GM12878 (cell line): ENCODE measurements around the gene NDUFC1. TPM values are rescaled to one million over a fixed set of nuclear protein-coding genes. Genes with fewer than 3 reads are reported as not detected.

Source experiments
- ATAC-seq: fragments of 200-7000 bp; cut with Tn5 transposase; 3 replicates; pipeline ENCODE4 v1.9.1; 2020; ENCODE audit warnings: mild to moderate bottlenecking, moderate library complexity
- BruUV-seq: library from RNA; stranded (reverse); fragments of 400-500 nt; replicated peaks from 2 replicates; lab custom pipeline; 2021; lab: Mats Ljungman, UMichigan
- CTCF ChIA-PET: fragments of 300-600 bp; sonication (Branson Sonifier 250); formaldehyde crosslinking; extraction: SDS; loops from one replicate; lab custom pipeline; 2021; ENCODE audit warnings: inconsistent platforms; lab: Yijun Ruan, JAX
- POLR2A ChIA-PET: fragments of 350-600 bp; formaldehyde crosslinking; extraction: SDS; loops from one replicate; lab custom pipeline; 2021; ENCODE audit warnings: inconsistent platforms; lab: Charles Lee
- RAD21 ChIA-PET: fragments of 300-600 bp; sonication (Branson Sonifier 250); formaldehyde crosslinking; loops from one replicate; lab custom pipeline; 2023; ENCODE audit warnings: antibody characterized with exemption; ENCODE audit not compliant: unreplicated experiment; lab: Charles Lee
- SMC1A ChIA-PET: fragments of 300-600 bp; sonication (Branson Sonifier 250); formaldehyde crosslinking; loops from one replicate; lab custom pipeline; 2023; ENCODE audit not compliant: unreplicated experiment, uncharacterized antibody; lab: Charles Lee
- DNase-seq: peaks from one replicate; pipeline ENCODE4 v3.0.0-alpha.2; 2011; ENCODE audit warnings: low read depth, low spot score
- FAIRE-seq: peaks from 3 replicates; lab custom pipeline; 2011; peaks lifted over from hg19 to GRCh38; lab: Jason Lieb, UNC
- H2AFZ ChIP-seq: 2 replicates; pipeline ENCODE4 v1.6.0; 2011; ENCODE audit warnings: low read depth, low read length, control low read depth; ENCODE audit not compliant: control insufficient read depth
- H3K27ac ChIP-seq: 2 replicates; pipeline ENCODE4 v1.5.1; 2011; ENCODE audit warnings: control low read depth; ENCODE audit not compliant: control insufficient read depth, insufficient read depth
- H3K27me3 ChIP-seq, 2 experiments: replicated peaks in 1 of 2; 2 replicates each; pipeline versions ENCODE4 v1.6.0 to v1.6.1; 2011; ENCODE audit warnings: low read length in 1 of 2; ENCODE audit not compliant: control insufficient read depth in 2 of 2, insufficient read depth in 2 of 2
- H3K36me3 ChIP-seq, 2 experiments: 2 replicates each; pipeline ENCODE4 v1.5.1; 2011; ENCODE audit warnings: low read length in 1 of 2; ENCODE audit not compliant: control insufficient read depth in 2 of 2, insufficient read depth in 2 of 2
- H3K4me1 ChIP-seq: 2 replicates; pipeline ENCODE4 v1.6.1; 2011; ENCODE audit warnings: mild to moderate bottlenecking, low read length, moderate library complexity, mixed read lengths; ENCODE audit not compliant: control insufficient read depth, insufficient read depth
- H3K4me2 ChIP-seq: 2 replicates; pipeline ENCODE4 v1.6.0; 2011; ENCODE audit warnings: control low read depth; ENCODE audit not compliant: control insufficient read depth, insufficient read depth
- H3K4me3 ChIP-seq: fragments of 200-600 bp; sonication (generic); 2 replicates; pipeline ENCODE4 v1.5.1; 2016
- H3K79me2 ChIP-seq: 2 replicates; pipeline ENCODE4 v1.6.0; 2011; ENCODE audit warnings: low read length; ENCODE audit not compliant: control insufficient read depth, insufficient read depth
- H3K9ac ChIP-seq: 2 replicates; pipeline ENCODE4 v1.8.0; 2011; ENCODE audit warnings: low read length, control low read depth, mixed read lengths; ENCODE audit not compliant: control insufficient read depth, insufficient read depth
- H3K9me3 ChIP-seq: replicated peaks from 3 replicates; pipeline ENCODE4 v1.5.1; 2011; ENCODE audit warnings: mild to moderate bottlenecking, low read length; ENCODE audit not compliant: control insufficient read depth, insufficient read depth
- H4K20me1 ChIP-seq: 2 replicates; pipeline ENCODE4 v1.6.0; 2011; ENCODE audit not compliant: control insufficient read depth, insufficient read depth
- ATF7 ChIP-seq: fragments of 450-650 bp; IDR thresholded peaks from 2 replicates; pipeline ENCODE4 v1.6.1; 2016; ENCODE audit warnings: low read depth, mild to moderate bottlenecking
- CEBPZ ChIP-seq: fragments of 150-350 bp; IDR thresholded peaks from 2 replicates; pipeline ENCODE4 v1.6.1; 2016; ENCODE audit warnings: low read depth, low read length
- CREM ChIP-seq: IDR thresholded peaks from 2 replicates; pipeline ENCODE4 v1.6.1; 2014; ENCODE audit warnings: antibody characterized with exemption, low read depth
- NKRF ChIP-seq: fragments of 450-650 bp; conservative IDR thresholded peaks from 2 replicates; pipeline ENCODE4 v1.6.1; 2017; ENCODE audit warnings: mild to moderate bottlenecking, moderate library complexity
- POLR2AphosphoS2 ChIP-seq: IDR thresholded peaks from 2 replicates; pipeline ENCODE4 v1.6.1; 2011; ENCODE audit warnings: low read depth, mild to moderate bottlenecking, low read length, improper control_type of control experiment, moderate library complexity
- SIN3A ChIP-seq: IDR thresholded peaks from 2 replicates; pipeline ENCODE4 v1.6.1; 2012; ENCODE audit warnings: low read depth, low read length, improper control_type of control experiment
- SKIL ChIP-seq: fragments of 450-650 bp; IDR thresholded peaks from 2 replicates; pipeline ENCODE4 v1.6.1; 2017; ENCODE audit warnings: mild to moderate bottlenecking, low read depth, inconsistent platforms; ENCODE audit not compliant: poor library complexity, severe bottlenecking
- SREBF1 ChIP-seq: IDR thresholded peaks from 2 replicates; pipeline ENCODE4 v1.6.1; 2012; ENCODE audit warnings: mild to moderate bottlenecking, low read length
- ZBED1 ChIP-seq: IDR thresholded peaks from 2 replicates; pipeline ENCODE4 v1.6.1; 2016; ENCODE audit warnings: borderline replicate concordance
- ZSCAN29 ChIP-seq: fragments of 450-650 bp; IDR thresholded peaks from 2 replicates; pipeline ENCODE4 v1.6.1; 2017; ENCODE audit warnings: mild to moderate bottlenecking, moderate library complexity
- WGBS: methylation state at CpG from one replicate; pipeline ENCODE4 v1.1.6; 2016; ENCODE audit warnings: low lambda C conversion rate; ENCODE audit not compliant: insufficient replicate concordance, insufficient coverage; ENCODE audit errors: missing lambda C conversion rate; 5-methylcytosine and 5-hydroxymethylcytosine counted together
- in situ Hi-C: fragments of 300-500 bp; cut with MboI; formaldehyde crosslinking; loops from 9 replicates; pipeline ENCODE4 v1.14.3; 2018; ENCODE audit warnings: mixed read lengths
- intact Hi-C: fragments of 100-400 bp; cut with micrococcal nuclease; formaldehyde crosslinking; loops from one replicate; pipeline ENCODE4 v1.14.2; 2022; ENCODE audit not compliant: unreplicated experiment
- polyA plus RNA-seq, 11 experiments: library from polyadenylated mRNA; depleted of rRNA in 4 of 11; unstranded in 6 of 11; stranded (reverse) in 5 of 11; fragments of >200 nt; fragmentation: Nextera tagmentation in 4 of 11; fragmentation: Illumina TruSeq in 1 of 11; extraction: Ambion mirVana in 4 of 11; extraction: Trizol in 1 of 11; gene quantifications; 1 replicate in 1 of 11; 2 replicates in 10 of 11; pipeline versions ENCODE4 v1.2.1 to v1.2.3, GENCODE V29; 2011 to 2016; ENCODE audit warnings: inconsistent platforms in 2 of 11, missing spikeins in 2 of 11, low read depth in 1 of 11
- total RNA-seq, 4 experiments: library from RNA; depleted of rRNA in 3 of 4; stranded (reverse); fragments of >200 nt in 3 of 4; fragmentation: Illumina TruSeq in 1 of 4; extraction: Trizol in 1 of 4; gene quantifications; 2 replicates each; pipeline versions ENCODE4 v1.2.1 to v1.2.3, GENCODE V29; 2013 to 2021

The NDUFC1 gene
- total and polyA plus RNA-seq, 10 of the 15 experiments (the other 5 are each of a cell fraction or from before 2014, with no cell fraction given): 25.5 to 242 (median 68.9) TPM

GRCh38 chr4:139266208-139266582 lies 36.1 kb downstream of the NDUFC1 start (continued):
- TF ChIP-seq ZBED1: no peak

- H2AFZ ChIP-seq: no peak overlapping the region
- H3K27me3 ChIP-seq: no peaks in the 10 kb centered on the region
- H3K4me3 ChIP-seq: no peak overlapping the region
- no peak overlapping the region for H3K27ac ChIP-seq
- no peaks in the 10 kb centered on the region for H3K9me3 ChIP-seq
- in situ Hi-C loops: no loop called here
- ChIA-PET CTCF (interaction anchor here (1.0 to 3.1 kb wide), 6 partner anchors 11 to 245 kb away, joined by 4 to 16 read pairs (median 4); no protein-coding TSS in a partner anchor), SMC1A (interaction anchor here (1.0 to 2.2 kb wide), 9 partner anchors 9 to 168 kb away, joined by 3 to 9 read pairs (median 3); no protein-coding TSS in a partner anchor), POLR2A (interaction anchor here (0.7 to 1.2 kb wide), 2 partner anchors 30 to 31 kb away, joined by 3 to 4 read pairs; no protein-coding TSS in a partner anchor), RAD21 (interaction anchor here (4.4 kb wide), 1 partner anchor 31 kb away, joined by 22 read pairs; no protein-coding TSS in a partner anchor)
- DNase-seq (no peak), FAIRE-seq (no peak), ATAC-seq (no peak)
- peak overlapping the region; percentile 68; the same call in 1 of the 2 replicates for H3K4me2 ChIP-seq
- no peak overlapping the region for H3K9ac ChIP-seq
- intact Hi-C loops: loop anchor here (2.0 to 5.0 kb wide), 2 partner anchors 29 to 38 kb away; no protein-coding TSS in a partner anchor
- BruUV-seq: no TSS peak
- H3K4me1 ChIP-seq: peaks cover 19% of the 10 kb centered on the region
- no peaks in the 10 kb centered on the region for H3K36me3 ChIP-seq
- H3K79me2 ChIP-seq: no peaks in the 10 kb centered on the region
- 47% methylated on average over 3 of the region's 3 CpGs for WGBS
- H4K20me1 ChIP-seq: no peaks in the 10 kb centered on the region
- TF ChIP-seq CREM (no peak), SKIL (no peak), ATF7 (no peak), POLR2AphosphoS2 (no peak), SREBF1 (no peak), NKRF (no peak), SIN3A (no peak), CEBPZ (no peak), ZSCAN29 (no peak)
These were observed 36.6 kb downstream of the NDUFC1 start for GRCh38 chr4:139265654-139266053.
